DND-41 (cell line): ENCODE data around the gene LRRC38.

Experiments
- EZH2 ChIP-seq: IDR thresholded peaks from 3 replicates; pipeline ENCODE4 v1.6.1; 2012; ENCODE audit warnings: borderline replicate concordance, low read depth, mild to moderate bottlenecking, moderate library complexity, low read length, inconsistent platforms; ENCODE audit not compliant: severe bottlenecking
- TF ChIP-seq, protein P1 (sequence below): IDR thresholded peaks from 2 replicates; pipeline ENCODE4 v1.5.1; 2012; ENCODE audit warnings: borderline replicate concordance, low read length, moderate library complexity, mild to moderate bottlenecking; ENCODE audit not compliant: poor library complexity, severe bottlenecking; ENCODE audit errors: extremely low read depth

DNA sequence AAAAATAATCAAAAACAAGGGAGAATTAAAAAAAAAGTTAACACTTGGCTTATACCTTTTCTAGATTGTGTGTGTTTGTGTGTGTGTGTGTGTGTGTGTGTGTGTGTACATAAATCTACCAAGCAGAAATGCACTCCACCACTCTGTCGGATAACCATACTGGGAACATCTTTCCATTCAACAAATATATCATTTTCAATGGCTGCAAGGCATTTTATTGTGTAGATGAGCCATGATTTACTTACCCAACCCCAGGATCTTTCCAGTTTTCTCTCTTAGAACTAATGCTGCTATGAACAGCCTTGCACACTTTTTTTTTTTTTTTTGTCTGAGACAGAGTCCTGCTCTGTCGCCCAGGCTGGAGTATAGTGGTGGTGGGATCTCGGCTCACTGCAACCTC, 25.8 kb downstream of the LRRC38 start:
- TF ChIP-seq, protein P1, sequence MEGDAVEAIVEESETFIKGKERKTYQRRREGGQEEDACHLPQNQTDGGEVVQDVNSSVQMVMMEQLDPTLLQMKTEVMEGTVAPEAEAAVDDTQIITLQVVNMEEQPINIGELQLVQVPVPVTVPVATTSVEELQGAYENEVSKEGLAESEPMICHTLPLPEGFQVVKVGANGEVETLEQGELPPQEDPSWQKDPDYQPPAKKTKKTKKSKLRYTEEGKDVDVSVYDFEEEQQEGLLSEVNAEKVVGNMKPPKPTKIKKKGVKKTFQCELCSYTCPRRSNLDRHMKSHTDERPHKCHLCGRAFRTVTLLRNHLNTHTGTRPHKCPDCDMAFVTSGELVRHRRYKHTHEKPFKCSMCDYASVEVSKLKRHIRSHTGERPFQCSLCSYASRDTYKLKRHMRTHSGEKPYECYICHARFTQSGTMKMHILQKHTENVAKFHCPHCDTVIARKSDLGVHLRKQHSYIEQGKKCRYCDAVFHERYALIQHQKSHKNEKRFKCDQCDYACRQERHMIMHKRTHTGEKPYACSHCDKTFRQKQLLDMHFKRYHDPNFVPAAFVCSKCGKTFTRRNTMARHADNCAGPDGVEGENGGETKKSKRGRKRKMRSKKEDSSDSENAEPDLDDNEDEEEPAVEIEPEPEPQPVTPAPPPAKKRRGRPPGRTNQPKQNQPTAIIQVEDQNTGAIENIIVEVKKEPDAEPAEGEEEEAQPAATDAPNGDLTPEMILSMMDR, result no peak
- no peak for TF ChIP-seq EZH2
